Aorta (tissue), 5 donors: ENCODE results near the gene IVL. TPM values are rescaled to one million over a fixed set of nuclear protein-coding genes. Genes with fewer than 3 reads are reported as not detected.

Experiments
- ATAC-seq: fragments of 200-7000 bp; cut with Tn5 transposase; one replicate; pipeline ENCODE4 v1.9.1; 2022; ENCODE audit warnings: moderate library complexity; ENCODE audit not compliant: low FRiP score
- DNase-seq, 2 donors: peaks; one replicate each; pipeline ENCODE4 v3.0.0-alpha.2; 2020
- H3K27ac ChIP-seq, 2 donors: one replicate each; pipeline ENCODE4 v1.5.1; 2013; ENCODE audit warnings: low read length in 2 of 2, mild to moderate bottlenecking in 2 of 2, moderate library complexity in 2 of 2, control low read depth in 1 of 2, inconsistent platforms in 1 of 2, low read depth in 1 of 2
- H3K27me3 ChIP-seq, 2 donors: one replicate each; pipeline ENCODE4 v1.6.1; 2013; ENCODE audit warnings: control low read depth in 1 of 2, low read length in 1 of 2, mild to moderate bottlenecking in 1 of 2, moderate library complexity in 1 of 2; ENCODE audit not compliant: insufficient read depth in 2 of 2, control insufficient read depth in 1 of 2
- H3K36me3 ChIP-seq, 2 donors: one replicate each; pipeline ENCODE4 v1.6.1; 2013; ENCODE audit warnings: control low read depth in 1 of 2, low read length in 1 of 2, mild to moderate bottlenecking in 1 of 2; ENCODE audit not compliant: insufficient read depth in 2 of 2, control insufficient read depth in 1 of 2
- H3K4me1 ChIP-seq, 2 donors: one replicate each; pipeline ENCODE4 v1.6.1; 2013; ENCODE audit warnings: low read length in 2 of 2, control low read depth in 1 of 2, mild to moderate bottlenecking in 1 of 2, moderate library complexity in 1 of 2; ENCODE audit not compliant: insufficient read depth in 2 of 2, control insufficient read depth in 1 of 2
- H3K4me3 ChIP-seq, 2 donors: one replicate each; pipeline ENCODE4 v1.5.1; 2013; ENCODE audit warnings: low read length in 2 of 2, control low read depth in 1 of 2, mild to moderate bottlenecking in 1 of 2
- H3K9me3 ChIP-seq: one replicate; pipeline ENCODE4 v1.6.1; 2013; ENCODE audit warnings: mild to moderate bottlenecking, low read length; ENCODE audit not compliant: control insufficient read depth
- WGBS, 2 donors: extraction: QIAGEN DNeasy Blood & Tissue Kit; methylation state at CpG; one replicate each; pipeline ENCODE4 v1.1.7; 2013; 5-methylcytosine and 5-hydroxymethylcytosine counted together
- intact Hi-C, 2 donors: fragments of 100-400 bp; cut with DNase I; formaldehyde crosslinking; loops; one replicate each; pipeline versions ENCODE4 v1.14.2 to v1.15.0; 2022
- long read RNA-seq, 2 donors: library from polyadenylated mRNA; unstranded; transcript quantifications; one replicate each; pipeline ENCODE4 v2.0.0, GENCODE V29; 2020 to 2021
- polyA plus RNA-seq, 2 donors: library from polyadenylated mRNA; stranded (reverse); fragments of 200-250 nt; gene quantifications; one replicate each; pipeline ENCODE4 v1.2.3, GENCODE V29; 2013
- total RNA-seq, 2 donors: library from RNA; stranded (reverse); fragmentation: NEBNext Ultra II Directional; extraction: Animal tissue kit (Norgen Biotek cat#: 25700); gene quantifications; one replicate each; pipeline ENCODE4 v1.2.1, GENCODE V29; 2021
- donor health status: healthy with polysubstance abuse.
- donor health status: Bipolar disorder and iron deficiency.
- donor health status: DM: no; HTN: no; CAD: no.
- donor health status: DM: no; HTN: no; CAD: no.
- donor health status: DM: yes; HTN: yes; CAD: no.

Gene IVL, protein sequence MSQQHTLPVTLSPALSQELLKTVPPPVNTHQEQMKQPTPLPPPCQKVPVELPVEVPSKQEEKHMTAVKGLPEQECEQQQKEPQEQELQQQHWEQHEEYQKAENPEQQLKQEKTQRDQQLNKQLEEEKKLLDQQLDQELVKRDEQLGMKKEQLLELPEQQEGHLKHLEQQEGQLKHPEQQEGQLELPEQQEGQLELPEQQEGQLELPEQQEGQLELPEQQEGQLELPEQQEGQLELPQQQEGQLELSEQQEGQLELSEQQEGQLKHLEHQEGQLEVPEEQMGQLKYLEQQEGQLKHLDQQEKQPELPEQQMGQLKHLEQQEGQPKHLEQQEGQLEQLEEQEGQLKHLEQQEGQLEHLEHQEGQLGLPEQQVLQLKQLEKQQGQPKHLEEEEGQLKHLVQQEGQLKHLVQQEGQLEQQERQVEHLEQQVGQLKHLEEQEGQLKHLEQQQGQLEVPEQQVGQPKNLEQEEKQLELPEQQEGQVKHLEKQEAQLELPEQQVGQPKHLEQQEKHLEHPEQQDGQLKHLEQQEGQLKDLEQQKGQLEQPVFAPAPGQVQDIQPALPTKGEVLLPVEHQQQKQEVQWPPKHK
- total RNA-seq (not detected), polyA plus RNA-seq (under 1 TPM; 0.13 TPM)
- long read RNA-seq, donor 1: 0 reads
- long read RNA-seq, donor 2: 0 reads

GRCh38 chr1:152907686-152908601 lies at the start of gene IVL:
IVL (plus strand) TSS chr1:152908546; CDS start chr1:152909798, 1,252 bp downstream.
- peaks cover 1% of the 10 kb centered on the region for H3K9me3 ChIP-seq
- H3K27ac ChIP-seq: no peak within 1 kb of the TSS
- ATAC-seq: no peak
- WGBS, 2 donors: 62 to 63% methylated on average over 4 of the region's 4 CpGs
- H3K27me3 ChIP-seq: no peaks in the 10 kb centered on the region
- DNase-seq: no peak
- no peaks in the 10 kb centered on the region for H3K36me3 ChIP-seq
- H3K4me1 ChIP-seq: no peaks in the 10 kb centered on the region
- H3K4me3 ChIP-seq: no peak within 1 kb of the TSS
- intact Hi-C loops: no loop called here

DNA sequence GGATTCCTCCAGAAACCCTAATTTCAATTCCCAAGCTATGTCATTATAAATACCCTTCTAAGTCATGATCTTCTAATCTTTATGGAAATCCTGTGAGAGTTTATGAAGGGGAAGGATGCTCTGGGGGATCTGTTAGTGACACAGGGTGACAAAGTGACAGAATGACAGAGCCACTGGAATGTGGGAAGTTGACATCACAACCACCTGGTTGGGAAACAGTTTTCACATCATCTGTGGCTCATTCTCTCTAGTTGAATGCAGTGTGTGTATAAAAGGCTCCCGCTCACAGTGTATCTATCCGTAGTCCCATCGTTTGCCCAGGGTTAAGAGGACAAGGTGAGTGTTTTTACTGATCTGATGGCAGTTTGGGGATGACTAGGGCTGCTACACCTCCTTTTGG lies 48.6 kb upstream of the IVL start, which contains the start of gene LCE7A:
Gene LCE7A (plus strand): TSS at position 301 of the 400 bp plus-strand sequence. CDS start 702 bp downstream, outside the sequence.
- Histone ChIP-seq H3K4me1 (no peaks in the 10 kb centered on the region), H3K9me3 (no peaks in the 10 kb centered on the region), H3K4me3 (no peak within 1 kb of the TSS), H3K27ac (no peak within 1 kb of the TSS), H3K27me3 (no peaks in the 10 kb centered on the region), H3K36me3 (no peaks in the 10 kb centered on the region)
- intact Hi-C loops: no loop called here
- DNase-seq (no peak), ATAC-seq (no peak)
- WGBS, 2 donors: 84 to 87% methylated on average over 3 of the region's 3 CpGs

DNA sequence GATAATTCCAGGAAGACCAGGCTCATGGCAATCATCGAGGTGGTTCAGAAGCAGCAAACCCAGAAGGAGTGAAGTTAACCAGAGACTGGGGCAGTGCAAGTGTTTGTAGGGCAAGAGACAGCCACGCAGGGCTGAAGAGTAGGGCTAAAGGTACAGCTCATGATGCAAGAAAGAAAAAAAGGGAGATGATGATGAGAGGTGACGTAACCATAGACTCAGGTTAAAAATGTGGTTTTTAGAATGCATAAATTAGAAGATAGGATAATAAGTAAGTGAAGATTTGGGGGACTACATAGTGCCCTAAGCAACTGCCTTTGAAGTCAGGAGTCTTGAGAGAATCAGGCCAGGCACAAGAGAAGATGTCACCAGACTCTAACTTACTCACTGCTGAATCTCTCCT lies 48.2 kb upstream of the IVL start:
- 69 to 77% methylated on average over 3 of the region's 3 CpGs for WGBS, 2 donors
- Histone ChIP-seq H3K9me3 (no peaks in the 10 kb centered on the region), H3K4me1 (no peaks in the 10 kb centered on the region), H3K36me3 (no peaks in the 10 kb centered on the region), H3K27me3 (no peaks in the 10 kb centered on the region), H3K4me3 (no peak overlapping the region), H3K27ac (no peak overlapping the region)
- ATAC-seq (no peak), DNase-seq (no peak)
- intact Hi-C loops: no loop called here

DNA sequence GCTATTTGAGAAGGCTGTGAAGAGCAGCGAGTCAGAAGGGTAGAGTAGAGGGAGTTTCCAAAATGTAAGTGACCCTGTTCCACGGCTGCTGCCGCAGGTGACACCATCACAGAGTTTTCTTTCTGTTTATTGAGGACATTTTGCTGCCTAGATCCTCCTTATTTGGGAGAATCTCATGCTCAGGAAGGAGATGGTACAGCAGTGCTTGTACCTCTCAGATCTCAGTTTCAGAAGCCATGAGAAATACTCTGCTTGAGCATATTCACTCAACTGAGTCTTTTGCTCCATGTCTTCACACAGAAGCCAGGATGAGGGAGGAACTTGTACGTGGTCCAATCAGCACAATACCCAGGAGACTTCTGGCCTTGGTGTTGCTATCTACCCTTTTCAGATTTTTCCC lies 47.0 kb upstream of the IVL start:
- ATAC-seq: no peak
- H3K4me1 ChIP-seq: no peaks in the 10 kb centered on the region
- no peak overlapping the region for H3K27ac ChIP-seq
- intact Hi-C loops: no loop called here
- no peak overlapping the region for H3K4me3 ChIP-seq
- H3K36me3 ChIP-seq: no peaks in the 10 kb centered on the region
- H3K9me3 ChIP-seq: no peaks in the 10 kb centered on the region
- H3K27me3 ChIP-seq: no peaks in the 10 kb centered on the region
- no peak for DNase-seq
- 70 to 73% methylated on average over 4 of the region's 4 CpGs for WGBS, 2 donors

GRCh38 chr1:152864443-152864842 lies 43.9 kb upstream of the IVL start:
- no peaks in the 10 kb centered on the region for H3K36me3 ChIP-seq
- no peaks in the 10 kb centered on the region for H3K9me3 ChIP-seq
- ATAC-seq: no peak
- no peak overlapping the region for H3K4me3 ChIP-seq
- intact Hi-C loops: no loop called here
- no peaks in the 10 kb centered on the region for H3K27me3 ChIP-seq
- H3K27ac ChIP-seq: no peak overlapping the region
- no peak for DNase-seq
- H3K4me1 ChIP-seq: no peaks in the 10 kb centered on the region

- Histone ChIP-seq H3K27me3 (no peaks in the 10 kb centered on the region), H3K4me1 (no peaks in the 10 kb centered on the region), H3K4me3 (no peak overlapping the region), H3K36me3 (no peaks in the 10 kb centered on the region), H3K9me3 (no peaks in the 10 kb centered on the region), H3K27ac (no peak overlapping the region)
- 81 to 85% methylated on average over 2 of the region's 2 CpGs for WGBS, 2 donors
- ATAC-seq (no peak), DNase-seq (no peak)
- intact Hi-C loops: loop anchor here in 1 of 2 donors (5.0 kb wide), 1 partner anchor 56 kb away; no protein-coding TSS in a partner anchor
Observed at GRCh38 chr1:152866321-152866720, 42.0 kb upstream of the IVL start.

GRCh38 chr1:152869808-152870419 lies 38.4 kb upstream of the IVL start:
- H3K27me3 ChIP-seq: no peaks in the 10 kb centered on the region
- H3K4me3 ChIP-seq: no peak overlapping the region
- H3K36me3 ChIP-seq: no peaks in the 10 kb centered on the region
- no peaks in the 10 kb centered on the region for H3K9me3 ChIP-seq
- no peak overlapping the region for H3K27ac ChIP-seq
- no peaks in the 10 kb centered on the region for H3K4me1 ChIP-seq
- peak; percentile 76 for ATAC-seq
- DNase-seq: peak in 1 of 2 donors; percentile 65
- intact Hi-C loops: loop anchor here in 1 of 2 donors (5.0 kb wide), 2 partner anchors 52 to 352 kb away; no protein-coding TSS in a partner anchor
- WGBS, 2 donors: 29 to 32% methylated on average over 9 of the region's 9 CpGs
